ENCODE results near the gene TMED10. TPM values are rescaled to one million over a fixed set of nuclear protein-coding genes. Genes with fewer than 3 reads are reported as not detected.
A peak's percentile ranks its signal among the peaks of the same experiment; 100 is the strongest.

TMED10 gene
- total and polyA plus RNA-seq, 2 of the 13 experiments (the other 11 are each of a cell fraction or from before 2014, with no cell fraction given): 311 to 377 TPM

GRCh38 chr14:75198291-75198933 lies 22.0 kb upstream of the TMED10 start (continued):
- TF ChIP-seq ZNF687 (CRISPR knock-in tag; IDR thresholded peaks at IDR 0.05): no peak
- peak; percentile 67 for TF ChIP-seq ZNF18 (CRISPR knock-in tag; IDR thresholded peaks at IDR 0.05; ENCODE audit: insufficient replicate concordance)
- no peak for TF ChIP-seq CEBPB (IDR thresholded peaks at IDR 0.05; ENCODE audit: borderline replicate concordance, low read depth, low read length)

GRCh38 chr14:75197338-75197737 lies 20.9 kb upstream of the TMED10 start:
- no peak for DNase-seq (ENCODE audit: low spot score)
- no TSS peak for BruUV-seq (replicated peaks)
- Histone ChIP-seq H3K4me2 (ENCODE audit: low read depth, low read length) (no peak overlapping the region), H3K27ac (ENCODE audit: extremely low read length, insufficient read depth, low read length) (no peak overlapping the region), H2AFZ (ENCODE audit: low read length) (no peak overlapping the region), H3K4me1 (ENCODE audit: insufficient read depth, low read length) (peaks cover 41% of the 10 kb centered on the region), H4K20me1 (ENCODE audit: insufficient read depth, low read length) (0 out of 2 replicates have a peak, but pooled peaks cover 12% of the 10 kb centered on the region), H3K27me3 (ENCODE audit: control insufficient read depth in 1 of 2, insufficient read depth in 2 of 2, low read length in 2 of 2) (peaks cover 7 to 69% of the 10 kb centered on the region in 2 experiments), H3K4me3 (replicated peaks in 1 of 3; ENCODE audit: insufficient read depth in 1 of 3, low read depth in 2 of 3, low read length in 3 of 3) (no peak overlapping the region), H3K36me3 (replicated peaks in 1 of 2; ENCODE audit: control insufficient read depth in 1 of 2, insufficient read depth in 2 of 2, low read length in 2 of 2) (no peaks in the 10 kb centered on the region), H3K9ac (ENCODE audit: insufficient read depth, low read depth, low read length) (no peak overlapping the region), H3K79me2 (ENCODE audit: insufficient read depth, low read length) (no peaks in the 10 kb centered on the region), H3K9me3 (ENCODE audit: low read length) (no peaks in the 10 kb centered on the region)
- WGBS (ENCODE audit: low lambda C conversion rate): 73% methylated on average over 4 of the region's 4 CpGs
- in situ Hi-C loops (cut with HindIII; ENCODE audit: extremely low pct_ligation_motif_present, low pct_unique_long_range_greater_than_20kb) (no loop called here), intact Hi-C loops (cut with micrococcal nuclease; ENCODE audit: unreplicated experiment) (no loop called here)
- FAIRE-seq: no peak
- no peak for ATAC-seq
- TF ChIP-seq ZNF773 (CRISPR knock-in tag; IDR thresholded peaks at IDR 0.05; ENCODE audit: borderline replicate concordance) (no peak), CEBPG (CRISPR knock-in tag; IDR thresholded peaks at IDR 0.05) (no peak), ZSCAN9 (CRISPR knock-in tag; IDR thresholded peaks at IDR 0.05; ENCODE audit: borderline replicate concordance) (no peak), ZNF224 (CRISPR knock-in tag; IDR thresholded peaks at IDR 0.05) (no peak), THAP11 (CRISPR knock-in tag; IDR thresholded peaks at IDR 0.05) (no peak), ZNF558 (CRISPR knock-in tag; IDR thresholded peaks at IDR 0.05; ENCODE audit: borderline replicate concordance) (no peak), ZNF737 (CRISPR knock-in tag; IDR thresholded peaks at IDR 0.05; ENCODE audit: borderline replicate concordance) (no peak), AKAP8 (CRISPR knock-in tag; IDR thresholded peaks at IDR 0.05) (no peak)
- ChIA-PET POLR2A (no interaction called here), CTCF (ENCODE audit: low intra/inter-chr PET ratio, low total read pairs) (no interaction called here)
